ENCODE data around the gene ELP5.

- TF ChIP-seq CTCF (conservative IDR thresholded peaks at IDR 0.05 in 1 of 2, IDR thresholded peaks at IDR 0.05 in 1 of 2; ENCODE audit: low read depth in 1 of 2, low read length in 2 of 2) (no peak), EZH2 (IDR thresholded peaks at IDR 0.05; ENCODE audit: low read length, missing control alignments) (no peak)
Measured at GRCh38 chr17:7215136-7215638, 36.8 kb upstream of the ELP5 start.

Measured in fibroblast of lung (primary cell).